ENCODE data around the gene PLXNB2.
"Not testable (repeated sequence)": the region's sequence is repeated elsewhere in the genome, so short reads cannot be mapped to it uniquely, and the experiment has no call there.

Gene PLXNB2

DNA sequence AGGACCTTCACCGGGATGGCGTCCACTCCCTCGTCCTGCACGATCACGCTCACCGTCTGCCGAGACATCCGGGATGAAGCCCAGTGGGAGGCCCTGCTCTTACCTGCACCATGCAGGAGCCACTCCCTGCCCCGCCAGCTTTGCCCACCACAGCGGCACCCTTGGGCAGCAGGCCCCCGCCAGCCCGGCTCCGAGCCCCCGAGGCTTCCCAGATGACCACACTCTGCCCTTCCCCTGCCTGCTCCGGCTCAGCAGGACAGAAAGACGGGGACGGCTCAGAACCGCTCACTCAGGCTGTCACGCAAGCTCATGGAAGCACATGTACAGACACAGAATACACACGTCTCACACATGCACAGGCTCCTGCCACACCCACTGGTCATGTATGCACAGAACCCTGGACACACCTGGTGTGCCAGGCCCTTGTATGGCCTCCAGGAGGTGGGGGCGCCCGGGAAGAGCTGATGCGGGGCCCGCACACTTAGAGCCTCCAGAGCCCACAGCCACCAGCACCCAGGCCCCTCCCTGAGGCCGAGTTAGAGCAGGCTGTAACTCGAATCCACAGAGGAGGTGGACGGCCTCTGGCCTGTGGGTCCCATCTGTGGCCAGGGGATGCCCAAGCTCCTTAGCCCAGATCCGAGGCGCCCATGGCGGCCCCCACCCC lies 28.4 kb downstream of the PLXNB2 start:
- no peak for DNase-seq (ENCODE audit: low read depth in 2 of 2)

DNA sequence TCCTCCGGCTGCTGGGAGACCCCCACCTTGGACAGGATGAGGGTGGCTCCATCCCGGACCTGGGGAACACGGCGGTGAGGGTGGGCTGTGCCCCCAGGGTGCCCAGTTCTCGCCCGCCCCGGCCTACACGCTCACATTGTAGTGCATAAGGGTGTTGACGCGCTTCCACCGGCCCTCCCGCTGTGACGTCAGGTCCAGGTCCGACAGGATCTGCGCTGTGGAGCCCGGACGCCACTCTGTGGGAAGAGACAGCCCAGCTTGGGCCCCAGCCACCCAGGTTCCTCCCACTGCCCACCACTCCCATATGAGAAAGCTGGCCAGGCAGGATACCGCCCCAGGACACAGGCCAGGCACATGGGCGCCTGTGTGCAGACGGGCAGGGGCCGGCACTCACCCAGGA lies 29.0 kb downstream of the PLXNB2 start:
- no peak for DNase-seq (ENCODE audit: low read depth in 2 of 2)

DNA sequence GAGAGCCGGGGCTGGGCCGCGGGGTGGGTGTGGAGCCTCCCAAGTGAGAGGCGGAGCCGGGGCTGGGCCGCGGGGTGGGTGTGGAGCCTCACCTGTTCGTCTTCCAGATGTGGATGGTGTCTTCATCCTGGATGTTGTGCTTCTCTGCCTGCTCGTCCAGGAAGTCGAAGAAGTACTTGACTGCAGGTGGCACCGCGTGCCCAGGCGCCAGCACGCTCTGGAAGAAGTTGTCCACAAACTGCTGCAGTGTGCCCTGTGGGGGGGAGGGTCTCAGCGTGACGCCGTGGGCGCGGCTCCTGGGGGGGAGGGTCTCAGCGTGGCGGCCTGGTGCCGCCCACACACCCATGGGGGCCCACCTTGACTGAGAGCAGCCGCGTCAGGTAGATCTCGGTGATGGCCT lies 29.7 kb downstream of the PLXNB2 start:
- no peak for DNase-seq (ENCODE audit: low read depth in 2 of 2)

DNA sequence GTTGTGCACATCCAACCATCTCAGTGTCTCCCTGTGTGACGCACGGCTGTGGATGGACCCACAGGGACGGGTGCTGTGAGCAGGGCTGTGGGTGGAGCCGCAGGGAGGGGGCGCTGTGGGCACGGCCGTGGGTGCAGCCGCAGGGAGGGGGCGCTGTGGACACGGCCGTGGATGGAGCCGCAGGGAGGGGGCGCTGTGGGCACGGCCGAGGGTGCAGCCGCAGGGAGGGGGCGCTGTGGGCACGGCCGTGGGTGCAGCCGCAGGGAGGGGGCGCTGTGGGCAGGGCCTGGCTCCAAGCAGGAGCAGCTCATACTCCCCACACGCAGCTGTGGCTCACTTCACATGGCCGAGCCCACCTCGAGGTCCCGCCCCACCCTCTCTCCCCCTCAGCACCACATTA lies 31.3 kb downstream of the PLXNB2 start:
- no peak for DNase-seq (ENCODE audit: low read depth in 2 of 2)

DNA sequence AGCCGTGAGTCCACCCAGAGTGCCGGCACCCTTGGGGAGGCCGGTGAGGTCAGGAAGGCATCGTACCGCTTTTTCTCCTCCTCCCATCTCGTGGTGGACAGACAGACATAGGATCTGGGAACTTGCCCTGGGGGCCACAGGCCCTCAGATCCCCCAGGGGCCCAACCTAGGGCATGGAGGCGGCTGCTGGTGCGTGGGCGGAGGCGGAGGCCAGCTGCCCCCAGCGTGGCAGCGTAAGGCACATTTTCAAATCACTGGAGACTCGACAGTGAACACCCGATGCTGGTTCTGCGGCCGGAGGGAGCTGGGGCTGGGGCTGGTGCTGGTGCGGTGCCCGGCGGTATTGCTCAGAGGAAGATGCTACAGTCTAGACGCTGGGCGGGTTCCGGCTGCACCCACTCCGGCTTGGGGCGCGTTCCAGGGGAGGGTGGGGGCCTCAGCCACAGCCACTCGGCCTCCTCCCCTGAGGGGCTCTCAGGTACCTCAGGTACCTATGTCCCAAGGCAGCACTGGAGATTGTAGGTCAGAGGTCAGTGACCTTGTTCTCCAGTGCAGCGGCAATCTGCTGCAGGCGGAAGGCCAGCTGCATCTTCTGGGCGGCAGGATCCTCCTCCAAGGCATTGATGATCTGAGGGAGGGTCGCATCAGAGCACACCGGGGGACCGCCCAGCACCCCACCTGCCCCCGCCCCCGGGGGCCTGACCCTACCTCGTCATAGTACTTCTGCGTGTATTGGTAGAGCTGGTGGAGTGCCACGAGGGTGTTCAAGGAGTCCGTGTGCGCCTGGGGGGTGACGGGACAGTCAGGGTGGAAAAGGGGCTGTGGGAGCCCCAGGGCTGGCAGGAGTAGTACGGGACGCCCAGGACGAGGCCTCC lies 32.0 kb downstream of the PLXNB2 start:
- no peak for DNase-seq (ENCODE audit: low read depth in 2 of 2)

DNA sequence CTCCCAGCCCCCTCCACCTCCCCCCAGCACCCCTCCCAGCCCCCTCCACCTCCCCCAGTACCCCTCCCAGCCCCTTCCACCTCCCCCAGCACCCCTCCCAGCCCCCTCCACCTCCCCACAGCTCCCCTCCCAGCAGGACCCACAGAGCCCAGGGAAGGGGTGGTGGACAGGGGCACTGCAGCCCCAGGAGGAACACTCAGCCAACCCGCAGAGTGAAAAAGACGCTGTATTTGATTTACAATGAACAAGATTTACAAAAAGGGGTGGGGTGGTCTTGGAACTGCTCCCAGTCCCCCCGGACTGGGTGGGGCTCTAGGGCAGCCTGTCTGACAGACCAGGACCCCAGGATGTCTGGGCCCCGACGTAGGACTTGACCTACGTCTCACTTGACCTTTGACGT lies 32.7 kb downstream of the PLXNB2 start:
- no peak for DNase-seq (ENCODE audit: low read depth in 2 of 2)

DNA sequence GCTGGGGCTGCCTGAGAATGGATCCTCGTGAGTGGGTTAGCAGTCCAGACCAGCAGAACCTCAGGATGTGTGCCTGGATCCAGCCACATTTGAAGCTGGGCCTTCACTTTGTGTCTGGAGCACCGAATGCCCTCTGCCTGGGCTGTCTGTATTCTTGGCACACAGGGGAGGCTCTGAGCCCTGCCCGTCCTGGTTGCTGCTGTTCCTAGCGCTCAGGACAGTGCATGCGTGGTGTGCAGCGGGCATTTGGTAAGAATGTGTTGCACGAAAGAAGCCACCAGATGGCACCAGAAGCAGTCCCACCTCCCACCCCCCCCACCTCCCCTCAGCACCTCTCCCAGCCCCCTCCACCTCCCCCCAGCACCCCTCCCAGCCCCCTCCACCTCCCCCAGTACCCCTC lies 33.1 kb downstream of the PLXNB2 start:
- no peak for DNase-seq (ENCODE audit: low read depth in 2 of 2)

DNA sequence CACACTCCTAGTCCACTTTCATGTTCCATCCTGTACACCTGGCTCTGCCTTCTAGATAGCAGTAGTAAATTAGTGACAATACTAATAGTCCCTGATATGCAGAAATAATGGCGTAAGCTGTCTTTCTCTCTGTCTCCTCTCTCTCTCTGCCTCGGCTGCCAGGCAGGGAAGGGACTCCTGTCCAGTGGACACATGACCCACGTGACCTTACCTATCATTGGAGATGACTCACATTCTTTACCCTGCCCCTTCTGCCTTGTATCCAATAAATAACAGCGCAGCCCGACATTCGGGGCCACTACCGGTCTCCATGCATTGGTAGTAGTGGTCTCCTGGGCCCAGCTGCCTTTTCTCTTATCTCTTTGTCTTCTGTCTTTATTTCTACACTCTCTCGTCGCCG lies 33.7 kb downstream of the PLXNB2 start:
- not testable (repeated sequence) for DNase-seq (ENCODE audit: low read depth in 2 of 2)

DNA sequence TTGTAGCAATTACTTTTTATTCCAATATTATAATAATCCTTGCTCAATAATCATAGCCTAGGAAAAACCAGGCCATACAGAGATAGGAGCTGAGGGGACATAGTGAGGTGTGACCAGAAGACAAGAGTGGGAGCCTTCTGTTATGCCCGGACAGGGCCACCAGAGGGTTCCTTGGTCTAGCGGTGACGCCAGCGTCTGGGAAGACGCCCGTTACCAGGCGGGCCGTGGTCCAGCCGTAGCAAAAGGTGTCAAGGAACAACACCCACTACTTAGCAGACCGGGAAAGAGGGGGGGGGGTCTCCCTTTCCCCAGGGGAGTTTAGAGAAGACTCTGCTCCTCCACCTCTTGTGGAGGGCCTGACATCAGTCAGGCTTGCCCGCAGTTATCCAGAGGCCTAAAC lies 34.1 kb downstream of the PLXNB2 start:
- DNase-seq (ENCODE audit: low read depth in 2 of 2), result not testable (repeated sequence)

DNA sequence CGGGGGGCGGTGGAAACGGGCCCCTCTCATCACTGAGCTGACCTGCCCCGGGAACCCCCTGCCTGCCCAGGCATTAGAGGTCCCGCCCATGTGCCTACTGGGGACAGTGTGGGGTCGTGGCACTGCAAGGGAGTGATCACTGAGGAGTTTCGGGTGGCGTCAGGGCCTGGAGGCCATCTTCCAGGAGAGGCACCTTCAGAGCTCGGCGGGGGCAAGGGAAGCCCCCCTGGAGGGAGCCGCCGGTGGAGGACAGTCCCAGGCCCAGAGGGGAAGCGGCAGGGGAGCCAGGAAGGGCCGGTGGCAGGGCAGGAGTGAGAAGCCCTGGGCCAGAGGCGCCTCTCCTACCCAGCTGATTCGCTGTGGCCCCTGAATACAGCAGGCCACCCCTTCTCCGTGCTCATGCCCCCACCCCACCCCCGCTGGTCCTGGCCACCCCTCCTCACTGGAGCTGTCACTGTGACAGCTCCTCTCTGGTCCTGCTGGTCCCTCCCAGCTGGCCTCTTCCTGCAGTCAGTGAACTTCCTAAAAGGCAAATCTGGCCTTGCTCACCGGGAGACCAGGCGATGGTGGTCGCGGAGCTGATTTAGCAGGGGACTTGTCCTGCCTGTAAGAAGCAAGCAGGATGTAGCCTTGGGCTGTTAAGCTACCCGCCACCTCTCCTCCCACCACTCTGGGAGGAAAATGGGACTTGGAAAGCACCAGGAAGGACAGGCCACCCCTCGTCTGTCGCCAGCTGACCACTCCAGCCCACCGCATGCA lies 35.2 kb downstream of the PLXNB2 start:
- no peak for DNase-seq (ENCODE audit: low read depth in 2 of 2)

DNA sequence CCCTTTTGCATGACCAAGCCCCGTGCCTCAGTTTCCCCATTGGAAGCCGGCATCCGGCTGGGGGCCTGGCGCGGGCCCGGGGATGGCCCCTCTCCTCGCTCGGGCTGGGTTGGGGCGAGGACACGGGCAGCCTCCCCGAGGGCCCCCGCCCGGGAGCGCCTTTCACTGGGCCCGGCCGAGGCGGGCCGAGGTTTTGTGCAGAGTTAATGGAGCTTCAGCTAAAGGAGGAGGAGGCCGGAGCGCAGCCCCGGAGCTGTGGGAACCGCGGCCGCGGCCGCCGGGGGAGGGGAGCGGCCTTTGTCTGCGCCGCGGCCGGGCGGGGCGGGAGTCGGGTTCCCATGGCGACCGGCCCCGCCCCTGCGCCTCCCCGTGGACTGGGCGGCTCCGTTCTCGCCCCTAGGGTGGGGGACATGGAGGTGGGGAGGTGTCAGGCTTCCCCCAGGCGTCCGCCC lies 35.9 kb downstream of the PLXNB2 start:
- DNase-seq (ENCODE audit: low read depth in 2 of 2), result no peak

DNA sequence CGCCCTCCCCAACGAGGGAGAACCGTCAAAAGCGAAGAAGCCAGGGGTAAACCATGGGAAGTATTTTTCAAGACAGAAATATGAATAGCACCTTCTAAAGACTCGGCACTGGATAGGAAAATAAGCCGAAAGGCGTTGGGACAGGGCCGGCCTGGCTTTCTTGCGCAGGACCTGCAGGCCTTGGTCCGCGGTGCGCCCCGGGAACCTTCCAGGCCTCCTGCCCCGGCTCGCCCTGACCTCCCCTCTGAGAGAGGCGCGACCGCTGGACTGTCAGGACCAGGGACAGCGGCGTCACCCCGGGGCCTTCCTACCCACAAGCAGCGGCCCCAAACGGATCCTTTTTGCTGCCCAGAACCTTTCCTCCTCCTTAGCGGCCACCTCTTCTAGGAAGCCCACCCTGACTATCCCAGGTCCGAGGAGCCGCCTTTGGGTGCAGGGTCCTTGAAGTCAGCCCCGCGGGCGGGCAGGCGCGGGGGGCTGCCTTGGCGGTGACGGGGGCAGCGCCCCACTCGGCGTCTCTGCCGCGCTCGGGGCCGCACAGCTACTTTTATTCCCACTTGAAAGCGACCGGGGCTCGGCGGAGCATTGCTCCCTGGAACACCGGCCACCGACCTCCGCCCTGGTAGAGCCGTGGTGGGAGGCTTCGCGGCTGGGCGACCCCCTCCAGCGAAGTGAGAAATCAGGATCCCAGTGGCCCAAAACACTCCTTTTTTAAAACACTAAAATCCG lies 36.6 kb downstream of the PLXNB2 start:
- DNase-seq (ENCODE audit: low read depth in 2 of 2), result peak in 1 of 2 donors; percentile 22

DNA sequence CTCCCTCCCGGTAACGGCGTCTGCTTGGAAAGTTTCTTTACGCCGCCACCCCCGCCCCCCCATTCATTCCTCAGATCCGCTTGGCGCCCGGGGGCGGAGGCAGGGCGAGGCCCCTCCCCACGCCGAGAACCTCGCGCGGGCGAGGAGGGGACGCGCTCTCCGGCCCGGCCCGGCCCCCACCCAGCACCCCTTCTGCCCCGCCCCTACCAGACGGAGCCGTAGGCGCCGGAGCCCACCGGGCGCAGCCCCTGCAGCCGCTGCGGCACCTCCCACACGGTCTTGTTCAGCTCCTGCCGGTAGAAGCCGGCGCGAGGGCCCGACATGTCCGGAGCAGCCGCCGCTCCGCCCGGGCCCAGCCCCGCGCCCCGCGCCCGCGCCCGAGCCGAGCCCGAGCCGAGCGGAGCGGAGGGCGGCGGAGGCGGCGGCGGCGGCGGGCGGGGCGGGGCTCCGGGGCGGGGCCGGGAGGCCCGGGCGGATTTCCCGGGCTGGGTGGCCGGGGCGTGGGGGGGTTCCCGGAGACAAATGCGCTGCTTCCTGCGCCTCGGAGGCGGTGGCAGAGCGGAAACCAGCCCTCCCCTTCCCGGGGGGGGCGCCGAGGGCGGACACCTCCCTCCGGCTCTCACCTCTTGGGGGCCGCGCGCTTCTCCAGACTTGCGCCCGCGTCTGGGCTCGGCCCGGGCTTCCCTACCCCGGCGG lies 37.3 kb downstream of the PLXNB2 start, which contains the start of gene MAPK11:
Gene MAPK11, minus strand, starts transcription at position 411 of the 696 bp plus-strand sequence. Its CDS starts 88 bp downstream, at position 323.
- peak; percentile 46 to 61 for DNase-seq (ENCODE audit: low read depth in 2 of 2)

DNA sequence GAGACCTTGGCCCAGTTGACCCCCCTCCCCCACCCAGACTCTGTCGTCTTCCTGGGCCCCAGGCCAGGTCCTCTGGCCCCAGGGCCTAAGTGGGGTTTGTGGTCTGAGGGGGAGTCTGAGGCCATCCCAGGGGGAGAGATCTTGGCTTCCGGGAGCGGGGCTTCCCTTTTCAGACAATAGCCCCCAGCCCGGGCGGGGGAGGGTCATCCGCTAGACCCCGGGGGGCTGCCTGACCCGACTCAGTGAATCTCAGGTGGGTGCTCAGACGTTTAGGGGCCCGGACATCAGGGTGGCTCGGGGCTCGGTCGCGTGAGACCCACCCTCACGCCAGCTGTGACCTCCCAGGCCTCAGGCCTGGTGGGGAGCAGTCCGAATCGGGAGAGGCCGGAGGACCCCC lies 37.9 kb downstream of the PLXNB2 start:
- DNase-seq (ENCODE audit: low read depth in 2 of 2), result no peak

DNA sequence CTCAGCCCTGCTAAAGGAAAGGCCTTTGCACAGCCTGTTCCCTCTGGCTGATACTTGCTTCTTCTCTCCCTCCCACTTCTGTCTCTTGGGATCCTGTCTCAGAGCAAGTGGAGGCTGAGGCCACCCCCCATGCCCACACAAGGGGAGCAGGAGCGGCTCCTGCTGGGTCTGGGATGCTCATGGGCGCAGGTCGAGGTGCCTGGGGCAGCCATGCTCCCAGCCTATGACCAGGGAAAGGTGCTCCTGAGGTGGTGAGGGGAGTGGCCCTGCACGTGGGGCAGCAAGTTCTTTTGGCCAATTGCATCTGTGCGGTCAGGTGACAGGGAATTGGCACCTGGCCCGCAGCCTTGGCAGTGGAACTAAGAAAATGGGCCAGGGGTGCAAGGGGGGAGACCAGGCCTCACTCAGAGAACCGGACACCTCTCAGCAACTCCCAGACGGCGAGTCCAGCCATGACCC lies 38.8 kb downstream of the PLXNB2 start:
- DNase-seq (ENCODE audit: low read depth in 2 of 2), result no peak

DNA sequence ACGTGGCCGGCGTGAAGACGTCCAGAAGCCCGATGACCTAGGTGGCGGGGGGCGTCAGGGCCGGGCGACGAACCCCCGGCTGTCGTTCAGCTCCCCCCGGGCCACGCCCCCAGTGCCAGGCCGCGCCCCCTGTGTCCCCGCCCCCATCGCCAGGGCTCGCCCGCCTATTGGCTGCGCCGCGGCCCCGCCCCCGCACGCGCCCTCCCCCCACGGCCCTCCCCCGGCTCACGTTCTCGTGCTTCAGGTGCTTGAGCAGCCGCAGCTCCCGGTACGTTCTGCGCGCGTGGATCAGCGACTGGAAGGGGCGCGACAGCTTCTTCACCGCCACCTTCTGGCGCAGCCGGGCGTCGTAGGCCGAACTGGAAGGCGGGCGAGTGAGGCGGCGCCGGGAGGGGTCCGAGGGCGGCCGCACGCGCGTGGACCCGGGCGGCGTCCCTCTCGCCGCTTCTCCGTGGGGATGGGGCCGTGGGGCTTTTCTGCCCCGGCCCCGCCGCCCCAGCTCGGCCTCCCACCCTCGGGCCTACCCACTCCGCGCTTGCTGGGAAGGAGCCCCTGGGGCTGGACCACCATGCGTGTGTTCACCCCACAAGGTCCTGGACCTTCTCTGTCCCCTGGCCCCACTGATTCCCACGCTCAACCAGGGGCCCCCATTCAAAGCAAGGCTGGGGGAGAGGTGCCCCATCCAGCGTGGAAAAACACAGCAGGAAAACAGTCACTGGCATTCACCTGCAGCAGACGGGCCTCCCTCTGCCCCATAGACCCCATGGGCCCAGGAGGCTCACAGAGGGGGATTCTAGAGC lies 39.7 kb downstream of the PLXNB2 start:
- peak in 1 of 2 donors; percentile 24 for DNase-seq (ENCODE audit: low read depth in 2 of 2)

DNA sequence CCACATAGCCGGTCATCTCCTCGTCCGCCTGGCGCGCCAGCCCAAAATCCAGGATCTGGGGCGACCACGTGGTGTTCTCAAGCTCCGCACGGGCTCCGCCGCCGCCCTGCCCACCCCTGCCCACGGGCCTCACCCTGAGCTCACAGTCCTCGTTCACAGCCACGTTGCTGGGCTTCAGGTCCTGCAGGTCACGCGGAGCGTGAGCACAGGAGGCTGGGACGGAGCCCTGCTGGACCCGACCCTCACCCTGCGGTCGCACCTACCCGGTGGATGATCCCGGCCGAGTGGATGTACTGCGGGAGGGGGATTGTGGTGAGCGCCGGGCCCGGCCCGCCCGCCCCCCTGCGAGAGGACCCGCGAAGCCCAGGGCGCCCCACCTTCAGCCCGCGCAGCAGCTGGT lies 40.5 kb downstream of the PLXNB2 start:
- no peak for DNase-seq (ENCODE audit: low read depth in 2 of 2)

DNA sequence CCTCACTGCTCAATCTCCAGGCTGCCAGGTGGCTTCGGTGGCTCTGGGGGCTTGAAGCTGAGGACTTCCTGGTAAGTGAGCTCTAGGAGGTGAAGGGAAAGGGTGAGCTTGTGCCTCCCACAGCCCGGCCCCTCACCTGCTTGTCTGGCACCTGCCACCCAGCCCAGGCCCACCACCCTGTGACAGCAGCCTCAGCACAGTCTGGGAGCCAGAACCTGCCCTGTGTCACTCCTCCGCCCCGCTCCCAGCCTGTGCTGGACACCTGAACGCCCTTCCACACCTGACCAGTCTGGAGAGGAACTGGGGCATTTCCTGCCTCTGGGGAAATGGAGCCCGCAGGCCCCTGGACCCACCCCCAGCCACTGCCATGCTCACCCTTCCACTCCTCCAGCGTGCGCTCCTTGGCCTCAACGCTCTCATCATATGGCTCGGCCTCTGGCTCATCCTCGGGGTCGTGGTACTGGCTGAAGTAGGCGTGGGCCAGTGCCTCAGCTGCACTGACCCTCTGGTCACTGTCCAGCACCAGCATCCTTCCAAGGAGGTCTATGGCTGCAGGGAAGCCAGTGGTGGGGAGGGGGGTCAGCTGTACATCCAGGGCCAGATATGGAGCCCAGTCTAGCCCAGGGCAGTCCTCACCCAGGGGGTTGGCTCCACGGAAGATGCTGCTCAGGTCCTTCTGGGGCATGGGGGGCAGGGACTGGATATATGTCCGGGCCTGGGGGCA lies 42.3 kb downstream of the PLXNB2 start:
- no peak for DNase-seq (ENCODE audit: low read depth in 2 of 2)

DNA sequence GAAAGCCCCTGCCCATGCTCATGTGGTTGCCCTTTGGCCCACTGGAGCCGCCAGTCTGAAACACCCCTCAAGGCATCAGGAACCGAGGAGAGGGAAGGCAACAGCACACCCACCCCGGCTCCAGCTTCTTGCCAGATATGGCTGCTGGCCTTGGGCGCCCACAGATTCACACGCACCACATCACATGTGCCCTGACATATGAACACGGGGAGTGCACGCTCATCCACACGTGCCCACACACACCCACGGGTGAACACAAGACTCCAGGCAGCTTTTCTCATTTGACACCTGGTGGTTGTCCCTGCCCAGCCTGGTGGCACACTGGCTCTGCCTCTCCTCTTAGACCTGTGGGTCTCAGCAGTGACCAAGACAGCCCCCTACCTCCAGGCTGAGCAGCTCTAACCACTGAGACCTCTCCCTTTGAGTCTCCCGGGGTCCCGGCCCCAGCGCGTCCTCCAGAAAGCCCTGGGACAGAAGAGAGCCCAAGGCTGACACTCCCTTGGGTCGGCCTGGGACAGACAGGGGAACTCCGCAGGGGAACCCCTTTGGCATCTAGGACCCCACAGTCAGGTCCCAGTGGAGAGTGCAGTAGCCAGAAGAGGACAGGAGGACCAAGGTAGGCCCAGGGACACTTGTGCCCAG lies 43.2 kb downstream of the PLXNB2 start:
- DNase-seq (ENCODE audit: low read depth in 2 of 2), result no peak
